ENCODE results near the gene C1QTNF5. TPM values are rescaled to one million over a fixed set of nuclear protein-coding genes. Genes with fewer than 3 reads are reported as not detected.

C1QTNF5 gene
- total and polyA plus RNA-seq, 5 donors from 2014 or later, result not detected

- Mint-ChIP-seq H3K36me3 (no peaks in the 10 kb centered on the region), H3K4me1 (peaks cover 0 to 15% (median 4%) of the 10 kb centered on the region in 4 donors), H3K9me3 (peaks cover 0 to 1% (median 0%) of the 10 kb centered on the region in 7 donors), H3K27ac (no peak overlapping the region), H3K4me3 (peak overlapping the region in 2 of 4 donors; percentile 22 to 85), H3K27me3 (peaks cover 55% of the 10 kb centered on the region)
- Histone ChIP-seq H3K27ac (ENCODE audit: insufficient read depth, low read length, poor library complexity, severe bottlenecking) (no peak overlapping the region), H3K4me1 (ENCODE audit: control insufficient read depth, insufficient read depth, low read length, poor library complexity, severe bottlenecking) (peaks cover 6% of the 10 kb centered on the region), H3K9me3 (ENCODE audit: control insufficient read depth in 2 of 2, low read length in 2 of 2) (no peaks in the 10 kb centered on the region), H3K27me3 (ENCODE audit: control insufficient read depth, insufficient read depth, low read length) (peaks cover 23% of the 10 kb centered on the region), H3K4me3 (ENCODE audit: low read depth, low read length) (no peak overlapping the region), H3K36me3 (ENCODE audit: control insufficient read depth, insufficient read depth, low read length) (no peaks in the 10 kb centered on the region)
- DNase-seq (no peak), ATAC-seq (ENCODE audit: low read depth in 2 of 2) (no peak)
Observed at GRCh38 chr11:119365071-119365591, 24.4 kb upstream of the C1QTNF5 start.

- H3K4me1 ChIP-seq (ENCODE audit: control insufficient read depth, insufficient read depth, low read length, poor library complexity, severe bottlenecking), result peaks cover 6% of the 10 kb centered on the region
- Mint-ChIP-seq H3K36me3 (no peaks in the 10 kb centered on the region), H3K4me3 (peak overlapping the region; percentile 22 to 85 (median 84)), H3K9me3 (peaks cover 0 to 1% (median 0%) of the 10 kb centered on the region in 7 donors), H3K27me3 (peaks cover 66% of the 10 kb centered on the region), H3K4me1 (peaks cover 0 to 15% (median 4%) of the 10 kb centered on the region in 4 donors), H3K27ac (no peak overlapping the region)
- no peaks in the 10 kb centered on the region for H3K36me3 ChIP-seq (ENCODE audit: control insufficient read depth, insufficient read depth, low read length)
- no peak overlapping the region for H3K4me3 ChIP-seq (ENCODE audit: low read depth, low read length)
- DNase-seq (peak; percentile 36 to 43 (median 36)), ATAC-seq (ENCODE audit: low read depth in 2 of 2) (peak; percentile 63 to 69)
- no peaks in the 10 kb centered on the region for H3K9me3 ChIP-seq (ENCODE audit: control insufficient read depth in 2 of 2, low read length in 2 of 2)
- H3K27ac ChIP-seq (ENCODE audit: insufficient read depth, low read length, poor library complexity, severe bottlenecking), result no peak overlapping the region
- peaks cover 23% of the 10 kb centered on the region for H3K27me3 ChIP-seq (ENCODE audit: control insufficient read depth, insufficient read depth, low read length)
Observed at GRCh38 chr11:119363851-119364590, 23.3 kb upstream of the C1QTNF5 start.

- H3K4me1 ChIP-seq (ENCODE audit: control insufficient read depth, insufficient read depth, low read length, poor library complexity, severe bottlenecking), result peaks cover 6% of the 10 kb centered on the region
- Mint-ChIP-seq H3K4me1 (peaks cover 0 to 15% (median 4%) of the 10 kb centered on the region in 4 donors), H3K27me3 (peaks cover 74% of the 10 kb centered on the region), H3K27ac (no peak overlapping the region), H3K36me3 (no peaks in the 10 kb centered on the region), H3K4me3 (peak overlapping the region in 2 of 4 donors; percentile 57 to 69), H3K9me3 (peaks cover 0 to under 1% (median 0%) of the 10 kb centered on the region in 7 donors)
- DNase-seq, result no peak
- no peaks in the 10 kb centered on the region for H3K9me3 ChIP-seq (ENCODE audit: control insufficient read depth in 2 of 2, low read length in 2 of 2)
- no peak for ATAC-seq (ENCODE audit: low read depth in 2 of 2)
- peaks cover 22% of the 10 kb centered on the region for H3K27me3 ChIP-seq (ENCODE audit: control insufficient read depth, insufficient read depth, low read length)
- no peaks in the 10 kb centered on the region for H3K36me3 ChIP-seq (ENCODE audit: control insufficient read depth, insufficient read depth, low read length)
- no peak overlapping the region for H3K27ac ChIP-seq (ENCODE audit: insufficient read depth, low read length, poor library complexity, severe bottlenecking)
- H3K4me3 ChIP-seq (ENCODE audit: low read depth, low read length), result no peak overlapping the region
Observed at GRCh38 chr11:119363081-119363850, 22.6 kb upstream of the C1QTNF5 start.

GRCh38 chr11:119362741-119363080, 22.0 kb upstream of the C1QTNF5 start:
- ATAC-seq (ENCODE audit: low read depth in 2 of 2), result no peak
- Mint-ChIP-seq H3K27me3 (peaks cover 74% of the 10 kb centered on the region), H3K27ac (no peak overlapping the region), H3K9me3 (no peaks in the 10 kb centered on the region), H3K4me3 (peak overlapping the region in 1 of 4 donors; percentile 69), H3K36me3 (no peaks in the 10 kb centered on the region), H3K4me1 (peaks cover 0 to 15% (median 4%) of the 10 kb centered on the region in 4 donors)
- Histone ChIP-seq H3K9me3 (ENCODE audit: control insufficient read depth in 2 of 2, low read length in 2 of 2) (no peaks in the 10 kb centered on the region), H3K36me3 (ENCODE audit: control insufficient read depth, insufficient read depth, low read length) (no peaks in the 10 kb centered on the region), H3K27me3 (ENCODE audit: control insufficient read depth, insufficient read depth, low read length) (peaks cover 26% of the 10 kb centered on the region), H3K4me1 (ENCODE audit: control insufficient read depth, insufficient read depth, low read length, poor library complexity, severe bottlenecking) (peaks cover 6% of the 10 kb centered on the region), H3K27ac (ENCODE audit: insufficient read depth, low read length, poor library complexity, severe bottlenecking) (no peak overlapping the region), H3K4me3 (ENCODE audit: low read depth, low read length) (no peak overlapping the region)
- DNase-seq, result no peak

GRCh38 chr11:119361941-119362725, 21.4 kb upstream of the C1QTNF5 start:
- no peak overlapping the region for H3K4me3 ChIP-seq (ENCODE audit: low read depth, low read length)
- Mint-ChIP-seq H3K27me3 (peaks cover 76% of the 10 kb centered on the region), H3K9me3 (no peaks in the 10 kb centered on the region), H3K4me3 (no peak overlapping the region), H3K27ac (no peak overlapping the region), H3K36me3 (no peaks in the 10 kb centered on the region), H3K4me1 (peaks cover 0 to 20% (median 5%) of the 10 kb centered on the region in 4 donors)
- DNase-seq (no peak), ATAC-seq (ENCODE audit: low read depth in 2 of 2) (no peak)
- H3K36me3 ChIP-seq (ENCODE audit: control insufficient read depth, insufficient read depth, low read length), result no peaks in the 10 kb centered on the region
- no peak overlapping the region for H3K27ac ChIP-seq (ENCODE audit: insufficient read depth, low read length, poor library complexity, severe bottlenecking)
- H3K9me3 ChIP-seq (ENCODE audit: control insufficient read depth in 2 of 2, low read length in 2 of 2), result no peaks in the 10 kb centered on the region
- H3K27me3 ChIP-seq (ENCODE audit: control insufficient read depth, insufficient read depth, low read length), result peaks cover 30% of the 10 kb centered on the region
- H3K4me1 ChIP-seq (ENCODE audit: control insufficient read depth, insufficient read depth, low read length, poor library complexity, severe bottlenecking), result peaks cover 6% of the 10 kb centered on the region

GRCh38 chr11:119361056-119361787, 20.5 kb upstream of the C1QTNF5 start:
- H3K4me1 ChIP-seq (ENCODE audit: control insufficient read depth, insufficient read depth, low read length, poor library complexity, severe bottlenecking), result peaks cover 12% of the 10 kb centered on the region
- H3K27me3 Mint-ChIP-seq, result peaks cover 68% of the 10 kb centered on the region

More at GRCh38 chr11:119361056-119361787, 20.5 kb upstream of the C1QTNF5 start:
- H3K27me3 ChIP-seq (ENCODE audit: control insufficient read depth, insufficient read depth, low read length), result peaks cover 23% of the 10 kb centered on the region
- H3K4me3 ChIP-seq (ENCODE audit: low read depth, low read length), result no peak overlapping the region
- Mint-ChIP-seq H3K36me3 (no peaks in the 10 kb centered on the region), H3K4me1 (peaks cover 0 to 23% (median 9%) of the 10 kb centered on the region in 4 donors), H3K4me3 (no peak overlapping the region), H3K27ac (no peak overlapping the region), H3K9me3 (no peaks in the 10 kb centered on the region)
- DNase-seq, result no peak
- no peak overlapping the region for H3K27ac ChIP-seq (ENCODE audit: insufficient read depth, low read length, poor library complexity, severe bottlenecking)
- no peak for ATAC-seq (ENCODE audit: low read depth in 2 of 2)
- no peaks in the 10 kb centered on the region for H3K9me3 ChIP-seq (ENCODE audit: control insufficient read depth in 2 of 2, low read length in 2 of 2)
- H3K36me3 ChIP-seq (ENCODE audit: control insufficient read depth, insufficient read depth, low read length), result no peaks in the 10 kb centered on the region
